GM12878 (cell line): ENCODE data around the gene GNG13. TPM values are rescaled to one million over a fixed set of nuclear protein-coding genes. Genes with fewer than 3 reads are reported as not detected.

ENCODE experiments used
- ATAC-seq: fragments of 200-7000 bp; cut with Tn5 transposase; 3 replicates; pipeline ENCODE4 v1.9.1; 2020; ENCODE audit warnings: mild to moderate bottlenecking, moderate library complexity
- BruUV-seq: library from RNA; stranded (reverse); fragments of 400-500 nt; replicated peaks from 2 replicates; lab custom pipeline; 2021; lab: Mats Ljungman, UMichigan
- CTCF ChIA-PET: fragments of 300-600 bp; sonication (Branson Sonifier 250); formaldehyde crosslinking; extraction: SDS; loops from one replicate; lab custom pipeline; 2021; ENCODE audit warnings: inconsistent platforms; lab: Yijun Ruan, JAX
- POLR2A ChIA-PET: fragments of 350-600 bp; formaldehyde crosslinking; extraction: SDS; loops from one replicate; lab custom pipeline; 2021; ENCODE audit warnings: inconsistent platforms; lab: Charles Lee
- RAD21 ChIA-PET: fragments of 300-600 bp; sonication (Branson Sonifier 250); formaldehyde crosslinking; loops from one replicate; lab custom pipeline; 2023; ENCODE audit warnings: antibody characterized with exemption; ENCODE audit not compliant: unreplicated experiment; lab: Charles Lee
- SMC1A ChIA-PET: fragments of 300-600 bp; sonication (Branson Sonifier 250); formaldehyde crosslinking; loops from one replicate; lab custom pipeline; 2023; ENCODE audit not compliant: unreplicated experiment, uncharacterized antibody; lab: Charles Lee
- DNase-seq: peaks from one replicate; pipeline ENCODE4 v3.0.0-alpha.2; 2011; ENCODE audit warnings: low read depth, low spot score
- FAIRE-seq: peaks from 3 replicates; lab custom pipeline; 2011; peaks lifted over from hg19 to GRCh38; lab: Jason Lieb, UNC
- H2AFZ ChIP-seq: 2 replicates; pipeline ENCODE4 v1.6.0; 2011; ENCODE audit warnings: low read depth, low read length, control low read depth; ENCODE audit not compliant: control insufficient read depth
- H3K27ac ChIP-seq: 2 replicates; pipeline ENCODE4 v1.5.1; 2011; ENCODE audit warnings: control low read depth; ENCODE audit not compliant: control insufficient read depth, insufficient read depth
- H3K27me3 ChIP-seq, 2 experiments: replicated peaks in 1 of 2; 2 replicates each; pipeline versions ENCODE4 v1.6.0 to v1.6.1; 2011; ENCODE audit warnings: low read length in 1 of 2; ENCODE audit not compliant: control insufficient read depth in 2 of 2, insufficient read depth in 2 of 2
- H3K36me3 ChIP-seq, 2 experiments: 2 replicates each; pipeline ENCODE4 v1.5.1; 2011; ENCODE audit warnings: low read length in 1 of 2; ENCODE audit not compliant: control insufficient read depth in 2 of 2, insufficient read depth in 2 of 2
- H3K4me1 ChIP-seq: 2 replicates; pipeline ENCODE4 v1.6.1; 2011; ENCODE audit warnings: mild to moderate bottlenecking, low read length, moderate library complexity, mixed read lengths; ENCODE audit not compliant: control insufficient read depth, insufficient read depth
- H3K4me2 ChIP-seq: 2 replicates; pipeline ENCODE4 v1.6.0; 2011; ENCODE audit warnings: control low read depth; ENCODE audit not compliant: control insufficient read depth, insufficient read depth
- H3K4me3 ChIP-seq: fragments of 200-600 bp; sonication (generic); 2 replicates; pipeline ENCODE4 v1.5.1; 2016
- H3K79me2 ChIP-seq: 2 replicates; pipeline ENCODE4 v1.6.0; 2011; ENCODE audit warnings: low read length; ENCODE audit not compliant: control insufficient read depth, insufficient read depth
- H3K9ac ChIP-seq: 2 replicates; pipeline ENCODE4 v1.8.0; 2011; ENCODE audit warnings: low read length, control low read depth, mixed read lengths; ENCODE audit not compliant: control insufficient read depth, insufficient read depth
- H3K9me3 ChIP-seq: replicated peaks from 3 replicates; pipeline ENCODE4 v1.5.1; 2011; ENCODE audit warnings: mild to moderate bottlenecking, low read length; ENCODE audit not compliant: control insufficient read depth, insufficient read depth
- H4K20me1 ChIP-seq: 2 replicates; pipeline ENCODE4 v1.6.0; 2011; ENCODE audit not compliant: control insufficient read depth, insufficient read depth
- CREM ChIP-seq: IDR thresholded peaks from 2 replicates; pipeline ENCODE4 v1.6.1; 2014; ENCODE audit warnings: antibody characterized with exemption, low read depth
- CUX1 ChIP-seq: IDR thresholded peaks from 2 replicates; pipeline ENCODE4 v1.6.1; 2012; ENCODE audit warnings: improper control_type of control experiment, low read depth, low read length; ENCODE audit not compliant: insufficient replicate concordance
- EP300 ChIP-seq, 2 experiments: fragments of 150-350 bp in 1 of 2; IDR thresholded peaks; 2 replicates each; pipeline ENCODE4 v1.6.1; 2011 to 2012; ENCODE audit warnings: low read depth in 2 of 2, low read length in 2 of 2, borderline replicate concordance in 1 of 2, improper control_type of control experiment in 1 of 2, inconsistent platforms in 1 of 2; ENCODE audit not compliant: control insufficient read depth in 1 of 2
- HDAC6 ChIP-seq: fragments of 200-600 bp; sonication (generic); IDR thresholded peaks from one replicate; pipeline ENCODE4 v1.8.0; 2017; ENCODE audit warnings: antibody characterized with exemption; ENCODE audit not compliant: unreplicated experiment
- NFYA ChIP-seq: IDR thresholded peaks from 2 replicates; pipeline ENCODE4 v1.6.1; 2011; ENCODE audit warnings: low read depth, mild to moderate bottlenecking, low read length, improper control_type of control experiment, borderline replicate concordance
- POLR2AphosphoS2 ChIP-seq: IDR thresholded peaks from 2 replicates; pipeline ENCODE4 v1.6.1; 2011; ENCODE audit warnings: low read depth, mild to moderate bottlenecking, low read length, improper control_type of control experiment, moderate library complexity
- RBBP5 ChIP-seq: fragments of 200-600 bp; sonication (generic); conservative IDR thresholded peaks from 2 replicates; pipeline ENCODE4 v1.6.1; 2016
- SMARCA5 ChIP-seq: fragments of 450-650 bp; IDR thresholded peaks from 2 replicates; pipeline ENCODE4 v1.6.1; 2017; ENCODE audit warnings: mild to moderate bottlenecking
- SREBF1 ChIP-seq: IDR thresholded peaks from 2 replicates; pipeline ENCODE4 v1.6.1; 2012; ENCODE audit warnings: mild to moderate bottlenecking, low read length
- ZSCAN29 ChIP-seq: fragments of 450-650 bp; IDR thresholded peaks from 2 replicates; pipeline ENCODE4 v1.6.1; 2017; ENCODE audit warnings: mild to moderate bottlenecking, moderate library complexity
- WGBS: methylation state at CpG from one replicate; pipeline ENCODE4 v1.1.6; 2016; ENCODE audit warnings: low lambda C conversion rate; ENCODE audit not compliant: insufficient replicate concordance, insufficient coverage; ENCODE audit errors: missing lambda C conversion rate; 5-methylcytosine and 5-hydroxymethylcytosine counted together
- in situ Hi-C: fragments of 300-500 bp; cut with MboI; formaldehyde crosslinking; loops from 9 replicates; pipeline ENCODE4 v1.14.3; 2018; ENCODE audit warnings: mixed read lengths
- intact Hi-C: fragments of 100-400 bp; cut with micrococcal nuclease; formaldehyde crosslinking; loops from one replicate; pipeline ENCODE4 v1.14.2; 2022; ENCODE audit not compliant: unreplicated experiment
- polyA plus RNA-seq, 11 experiments: library from polyadenylated mRNA; depleted of rRNA in 4 of 11; unstranded in 6 of 11; stranded (reverse) in 5 of 11; fragments of >200 nt; fragmentation: Nextera tagmentation in 4 of 11; fragmentation: Illumina TruSeq in 1 of 11; extraction: Ambion mirVana in 4 of 11; extraction: Trizol in 1 of 11; gene quantifications; 1 replicate in 1 of 11; 2 replicates in 10 of 11; pipeline versions ENCODE4 v1.2.1 to v1.2.3, GENCODE V29; 2011 to 2016; ENCODE audit warnings: inconsistent platforms in 2 of 11, missing spikeins in 2 of 11, low read depth in 1 of 11
- total RNA-seq, 4 experiments: library from RNA; depleted of rRNA in 3 of 4; stranded (reverse); fragments of >200 nt in 3 of 4; fragmentation: Illumina TruSeq in 1 of 4; extraction: Trizol in 1 of 4; gene quantifications; 2 replicates each; pipeline versions ENCODE4 v1.2.1 to v1.2.3, GENCODE V29; 2013 to 2021

Gene GNG13
- total and polyA plus RNA-seq, 10 of the 15 experiments (the other 5 are each of a cell fraction or from before 2014, with no cell fraction given): not detected

DNA sequence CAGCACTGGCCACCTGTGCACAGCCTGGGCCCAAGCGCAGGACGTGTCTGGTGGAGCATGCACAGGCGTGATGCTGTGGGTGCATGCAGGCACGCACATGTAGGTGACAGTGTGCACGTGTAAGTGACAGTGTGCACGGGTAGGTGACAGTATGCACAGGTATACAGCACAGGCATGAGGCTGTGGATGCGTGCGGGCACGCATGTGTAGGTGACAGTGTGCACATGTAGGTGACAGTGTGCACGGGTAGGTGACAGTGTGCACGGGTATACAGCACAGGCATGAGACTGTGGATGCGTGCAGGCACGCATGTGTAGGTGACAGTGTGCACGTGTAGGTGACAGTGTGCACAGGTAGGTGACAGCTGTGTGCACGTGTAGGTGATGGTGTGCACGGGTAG lies 20.2 kb downstream of the GNG13 start (continued):
- no peak for TF ChIP-seq CUX1
- TF ChIP-seq SMARCA5: no peak
- TF ChIP-seq POLR2AphosphoS2: no peak
- no peak for TF ChIP-seq ZSCAN29
- TF ChIP-seq RBBP5: no peak

DNA sequence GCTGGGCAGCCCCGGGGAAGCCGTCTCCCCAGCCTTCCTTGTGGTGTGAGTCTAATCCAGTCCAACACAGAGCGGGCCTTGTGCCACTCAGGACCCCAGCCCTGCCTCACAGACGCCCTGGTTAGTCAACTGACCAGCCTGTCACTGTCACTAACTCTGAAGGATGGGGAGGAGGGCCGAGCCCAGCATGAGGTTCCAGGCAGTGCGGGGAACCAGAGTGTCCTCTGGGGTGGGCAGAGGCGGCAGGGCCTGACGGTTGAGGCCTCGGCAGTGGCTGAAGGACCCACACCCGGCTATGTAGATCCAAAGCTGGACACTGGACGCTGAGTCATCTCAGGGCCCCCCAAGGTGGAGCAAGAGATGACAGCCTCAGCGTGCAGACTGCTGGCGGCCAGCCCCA lies 21.0 kb downstream of the GNG13 start:
- Histone ChIP-seq H2AFZ (no peak overlapping the region), H3K27ac (no peak overlapping the region), H3K9ac (no peak overlapping the region), H3K9me3 (no peaks in the 10 kb centered on the region), H3K4me3 (no peak overlapping the region), H3K79me2 (no peaks in the 10 kb centered on the region), H3K27me3 (no peaks in the 10 kb centered on the region), H3K4me2 (no peak overlapping the region), H3K4me1 (no peaks in the 10 kb centered on the region), H3K36me3 (no peaks in the 10 kb centered on the region), H4K20me1 (no peaks in the 10 kb centered on the region)
- FAIRE-seq (no peak), DNase-seq (no peak), ATAC-seq (no peak)
- intact Hi-C loops: no loop called here
- CTCF ChIA-PET: no interaction called here
- in situ Hi-C loops: no loop called here
- SMC1A ChIA-PET: no interaction called here
- RAD21 ChIA-PET: no interaction called here
- no peak for TF ChIP-seq CREM
- TF ChIP-seq POLR2AphosphoS2: no peak
- TF ChIP-seq NFYA: no peak
- TF ChIP-seq SREBF1: no peak
- no peak for TF ChIP-seq HDAC6
- no peak for TF ChIP-seq EP300 (IDR thresholded peaks at IDR 0.05; ENCODE audit: borderline replicate concordance in 1 of 2, control insufficient read depth in 1 of 2, low read depth in 2 of 2, low read length in 2 of 2)
- POLR2A ChIA-PET: no interaction called here
- 23% methylated on average over 11 of the region's 13 CpGs for WGBS
- no TSS peak for BruUV-seq
